H1 (cell line): ENCODE data around the gene MBIP. TPM values are rescaled to one million over a fixed set of nuclear protein-coding genes. Genes with fewer than 3 reads are reported as not detected.
A peak's percentile ranks its signal among the peaks of the same experiment; 100 is the strongest.

Experiments used
- BCL11A ChIP-seq, 2 experiments: IDR thresholded peaks; one replicate each; pipeline ENCODE4 v1.6.1; 2011; ENCODE audit warnings: low read depth in 2 of 2, low read length in 2 of 2, mild to moderate bottlenecking in 2 of 2
- BRCA1 ChIP-seq: IDR thresholded peaks from 2 replicates; pipeline ENCODE4 v1.6.1; 2012; ENCODE audit warnings: low read depth, low read length, improper control_type of control experiment
- MAFK ChIP-seq: IDR thresholded peaks from 2 replicates; pipeline ENCODE4 v1.6.1; 2012; ENCODE audit warnings: low read depth, mild to moderate bottlenecking, improper control_type of control experiment, low read length
- TAF1 ChIP-seq: IDR thresholded peaks from 2 replicates; pipeline ENCODE4 v1.6.1; 2011; ENCODE audit warnings: mild to moderate bottlenecking, low read depth, low read length
- polyA plus RNA-seq, 7 experiments: library from polyadenylated mRNA; depleted of rRNA in 3 of 7; stranded (reverse) in 5 of 7; unstranded in 2 of 7; fragments of >200 nt in 5 of 7; fragments of 200-250 nt in 2 of 7; gene quantifications; 1 replicate in 5 of 7; 2 replicates in 1 of 7; 4 replicates in 1 of 7; pipeline versions ENCODE4 v1.2.1 to v1.2.3, GENCODE V29; 2011 to 2013; ENCODE audit warnings: missing spikeins in 2 of 7, mixed read lengths in 2 of 7
- total RNA-seq: library from RNA; stranded (reverse); fragmentation: NEBNext Ultra II Directional; extraction: Animal tissue kit (Norgen Biotek cat#: 25700); gene quantifications from 2 replicates; pipeline ENCODE4 v1.2.1, GENCODE V29; 2021
- TF ChIP-seq, protein P1 (sequence below): fragments of 300-600 bp; sonication (generic); IDR thresholded peaks from 2 replicates; pipeline ENCODE4 v1.7.1; 2012; ENCODE audit warnings: low read length, moderate library complexity, mild to moderate bottlenecking, inconsistent platforms; ENCODE audit not compliant: insufficient replicate concordance
- TF ChIP-seq, protein P2 (sequence below): IDR thresholded peaks from 2 replicates; pipeline ENCODE4 v1.6.1; 2011; ENCODE audit warnings: low read length, improper control_type of control experiment
- TF ChIP-seq, protein P3 (sequence below): IDR thresholded peaks from 2 replicates; pipeline ENCODE4 v1.6.1; 2012; ENCODE audit warnings: low read length, inconsistent platforms

Gene MBIP
- total and polyA plus RNA-seq, 2 of the 8 experiments (the other 6 are each of a cell fraction or from before 2014, with no cell fraction given) = 15.0 to 27.4 TPM

DNA sequence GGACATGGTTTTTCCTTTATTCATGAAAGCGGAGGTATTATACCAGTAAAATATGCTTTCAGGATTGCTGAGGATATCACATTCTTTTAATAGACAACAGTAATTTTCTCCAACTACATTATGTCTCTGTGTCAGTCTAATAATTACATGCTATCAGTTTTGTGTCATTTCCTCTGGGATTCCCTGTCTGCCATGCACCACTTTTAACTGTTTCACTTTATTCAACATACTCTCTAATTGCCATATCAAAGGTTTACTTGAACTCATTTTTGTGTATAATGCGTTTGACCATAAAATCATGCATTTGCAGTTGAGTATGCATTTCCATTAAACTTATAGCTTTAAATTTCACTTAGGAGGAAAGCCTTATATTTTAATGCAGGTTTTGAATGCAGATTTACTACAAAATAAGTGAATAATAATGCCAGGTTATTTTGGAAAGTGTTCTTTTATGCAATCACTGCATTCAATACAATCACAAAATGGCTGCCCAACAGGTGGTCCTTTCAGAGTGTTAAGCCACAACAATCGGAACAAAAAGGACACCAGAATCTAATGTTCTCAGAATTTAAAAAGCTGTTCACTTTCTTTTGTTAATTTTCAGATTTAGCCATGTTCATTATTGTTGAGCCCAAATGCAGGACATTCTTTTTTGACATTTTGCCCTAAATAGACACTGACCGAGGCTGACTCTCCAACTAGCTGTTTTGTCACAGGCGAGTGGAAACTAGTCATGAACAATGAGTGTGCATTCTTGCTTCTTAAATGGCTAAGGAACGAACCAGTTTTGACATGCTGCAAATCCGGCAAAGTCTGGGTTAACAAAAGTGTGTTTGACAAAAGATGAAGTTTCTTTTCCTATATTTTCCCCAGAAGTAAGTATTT lies 40.9 kb downstream of the MBIP start (continued):
- TF ChIP-seq, protein P1, sequence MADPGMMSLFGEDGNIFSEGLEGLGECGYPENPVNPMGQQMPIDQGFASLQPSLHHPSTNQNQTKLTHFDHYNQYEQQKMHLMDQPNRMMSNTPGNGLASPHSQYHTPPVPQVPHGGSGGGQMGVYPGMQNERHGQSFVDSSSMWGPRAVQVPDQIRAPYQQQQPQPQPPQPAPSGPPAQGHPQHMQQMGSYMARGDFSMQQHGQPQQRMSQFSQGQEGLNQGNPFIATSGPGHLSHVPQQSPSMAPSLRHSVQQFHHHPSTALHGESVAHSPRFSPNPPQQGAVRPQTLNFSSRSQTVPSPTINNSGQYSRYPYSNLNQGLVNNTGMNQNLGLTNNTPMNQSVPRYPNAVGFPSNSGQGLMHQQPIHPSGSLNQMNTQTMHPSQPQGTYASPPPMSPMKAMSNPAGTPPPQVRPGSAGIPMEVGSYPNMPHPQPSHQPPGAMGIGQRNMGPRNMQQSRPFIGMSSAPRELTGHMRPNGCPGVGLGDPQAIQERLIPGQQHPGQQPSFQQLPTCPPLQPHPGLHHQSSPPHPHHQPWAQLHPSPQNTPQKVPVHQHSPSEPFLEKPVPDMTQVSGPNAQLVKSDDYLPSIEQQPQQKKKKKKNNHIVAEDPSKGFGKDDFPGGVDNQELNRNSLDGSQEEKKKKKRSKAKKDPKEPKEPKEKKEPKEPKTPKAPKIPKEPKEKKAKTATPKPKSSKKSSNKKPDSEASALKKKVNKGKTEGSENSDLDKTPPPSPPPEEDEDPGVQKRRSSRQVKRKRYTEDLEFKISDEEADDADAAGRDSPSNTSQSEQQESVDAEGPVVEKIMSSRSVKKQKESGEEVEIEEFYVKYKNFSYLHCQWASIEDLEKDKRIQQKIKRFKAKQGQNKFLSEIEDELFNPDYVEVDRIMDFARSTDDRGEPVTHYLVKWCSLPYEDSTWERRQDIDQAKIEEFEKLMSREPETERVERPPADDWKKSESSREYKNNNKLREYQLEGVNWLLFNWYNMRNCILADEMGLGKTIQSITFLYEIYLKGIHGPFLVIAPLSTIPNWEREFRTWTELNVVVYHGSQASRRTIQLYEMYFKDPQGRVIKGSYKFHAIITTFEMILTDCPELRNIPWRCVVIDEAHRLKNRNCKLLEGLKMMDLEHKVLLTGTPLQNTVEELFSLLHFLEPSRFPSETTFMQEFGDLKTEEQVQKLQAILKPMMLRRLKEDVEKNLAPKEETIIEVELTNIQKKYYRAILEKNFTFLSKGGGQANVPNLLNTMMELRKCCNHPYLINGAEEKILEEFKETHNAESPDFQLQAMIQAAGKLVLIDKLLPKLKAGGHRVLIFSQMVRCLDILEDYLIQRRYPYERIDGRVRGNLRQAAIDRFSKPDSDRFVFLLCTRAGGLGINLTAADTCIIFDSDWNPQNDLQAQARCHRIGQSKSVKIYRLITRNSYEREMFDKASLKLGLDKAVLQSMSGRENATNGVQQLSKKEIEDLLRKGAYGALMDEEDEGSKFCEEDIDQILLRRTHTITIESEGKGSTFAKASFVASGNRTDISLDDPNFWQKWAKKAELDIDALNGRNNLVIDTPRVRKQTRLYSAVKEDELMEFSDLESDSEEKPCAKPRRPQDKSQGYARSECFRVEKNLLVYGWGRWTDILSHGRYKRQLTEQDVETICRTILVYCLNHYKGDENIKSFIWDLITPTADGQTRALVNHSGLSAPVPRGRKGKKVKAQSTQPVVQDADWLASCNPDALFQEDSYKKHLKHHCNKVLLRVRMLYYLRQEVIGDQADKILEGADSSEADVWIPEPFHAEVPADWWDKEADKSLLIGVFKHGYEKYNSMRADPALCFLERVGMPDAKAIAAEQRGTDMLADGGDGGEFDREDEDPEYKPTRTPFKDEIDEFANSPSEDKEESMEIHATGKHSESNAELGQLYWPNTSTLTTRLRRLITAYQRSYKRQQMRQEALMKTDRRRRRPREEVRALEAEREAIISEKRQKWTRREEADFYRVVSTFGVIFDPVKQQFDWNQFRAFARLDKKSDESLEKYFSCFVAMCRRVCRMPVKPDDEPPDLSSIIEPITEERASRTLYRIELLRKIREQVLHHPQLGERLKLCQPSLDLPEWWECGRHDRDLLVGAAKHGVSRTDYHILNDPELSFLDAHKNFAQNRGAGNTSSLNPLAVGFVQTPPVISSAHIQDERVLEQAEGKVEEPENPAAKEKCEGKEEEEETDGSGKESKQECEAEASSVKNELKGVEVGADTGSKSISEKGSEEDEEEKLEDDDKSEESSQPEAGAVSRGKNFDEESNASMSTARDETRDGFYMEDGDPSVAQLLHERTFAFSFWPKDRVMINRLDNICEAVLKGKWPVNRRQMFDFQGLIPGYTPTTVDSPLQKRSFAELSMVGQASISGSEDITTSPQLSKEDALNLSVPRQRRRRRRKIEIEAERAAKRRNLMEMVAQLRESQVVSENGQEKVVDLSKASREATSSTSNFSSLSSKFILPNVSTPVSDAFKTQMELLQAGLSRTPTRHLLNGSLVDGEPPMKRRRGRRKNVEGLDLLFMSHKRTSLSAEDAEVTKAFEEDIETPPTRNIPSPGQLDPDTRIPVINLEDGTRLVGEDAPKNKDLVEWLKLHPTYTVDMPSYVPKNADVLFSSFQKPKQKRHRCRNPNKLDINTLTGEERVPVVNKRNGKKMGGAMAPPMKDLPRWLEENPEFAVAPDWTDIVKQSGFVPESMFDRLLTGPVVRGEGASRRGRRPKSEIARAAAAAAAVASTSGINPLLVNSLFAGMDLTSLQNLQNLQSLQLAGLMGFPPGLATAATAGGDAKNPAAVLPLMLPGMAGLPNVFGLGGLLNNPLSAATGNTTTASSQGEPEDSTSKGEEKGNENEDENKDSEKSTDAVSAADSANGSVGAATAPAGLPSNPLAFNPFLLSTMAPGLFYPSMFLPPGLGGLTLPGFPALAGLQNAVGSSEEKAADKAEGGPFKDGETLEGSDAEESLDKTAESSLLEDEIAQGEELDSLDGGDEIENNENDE = peak; percentile 75
- TF ChIP-seq, protein P2, sequence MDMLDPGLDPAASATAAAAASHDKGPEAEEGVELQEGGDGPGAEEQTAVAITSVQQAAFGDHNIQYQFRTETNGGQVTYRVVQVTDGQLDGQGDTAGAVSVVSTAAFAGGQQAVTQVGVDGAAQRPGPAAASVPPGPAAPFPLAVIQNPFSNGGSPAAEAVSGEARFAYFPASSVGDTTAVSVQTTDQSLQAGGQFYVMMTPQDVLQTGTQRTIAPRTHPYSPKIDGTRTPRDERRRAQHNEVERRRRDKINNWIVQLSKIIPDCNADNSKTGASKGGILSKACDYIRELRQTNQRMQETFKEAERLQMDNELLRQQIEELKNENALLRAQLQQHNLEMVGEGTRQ = no peak
- TF ChIP-seq MAFK = peak; percentile 15; the same call in 1 of the 2 replicates
- TF ChIP-seq, protein P3, sequence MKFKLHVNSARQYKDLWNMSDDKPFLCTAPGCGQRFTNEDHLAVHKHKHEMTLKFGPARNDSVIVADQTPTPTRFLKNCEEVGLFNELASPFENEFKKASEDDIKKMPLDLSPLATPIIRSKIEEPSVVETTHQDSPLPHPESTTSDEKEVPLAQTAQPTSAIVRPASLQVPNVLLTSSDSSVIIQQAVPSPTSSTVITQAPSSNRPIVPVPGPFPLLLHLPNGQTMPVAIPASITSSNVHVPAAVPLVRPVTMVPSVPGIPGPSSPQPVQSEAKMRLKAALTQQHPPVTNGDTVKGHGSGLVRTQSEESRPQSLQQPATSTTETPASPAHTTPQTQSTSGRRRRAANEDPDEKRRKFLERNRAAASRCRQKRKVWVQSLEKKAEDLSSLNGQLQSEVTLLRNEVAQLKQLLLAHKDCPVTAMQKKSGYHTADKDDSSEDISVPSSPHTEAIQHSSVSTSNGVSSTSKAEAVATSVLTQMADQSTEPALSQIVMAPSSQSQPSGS = no peak
- no peak for TF ChIP-seq TAF1
- TF ChIP-seq BRCA1 = no peak
- no peak for TF ChIP-seq BCL11A (IDR thresholded peaks at IDR 0.05; ENCODE audit: low read depth in 2 of 2, low read length in 2 of 2)
- TF ChIP-seq, all 59 proteins: peak for 4
